ENCODE data around the gene TMEM121. TPM values are rescaled to one million over a fixed set of nuclear protein-coding genes. Genes with fewer than 3 reads are reported as not detected.
"Not testable (repeated sequence)": the region's sequence is repeated elsewhere in the genome, so short reads cannot be mapped to it uniquely, and the experiment has no call there.

Gene TMEM121
- total RNA-seq, 1 donor from 2014 or later = 9.3 TPM

- H3K27me3 ChIP-seq; intact Hi-C loops (cut with DNase I); H3K27ac ChIP-seq; H3K9me3 ChIP-seq; DNase-seq (ENCODE audit: extremely low spot score in 2 of 2); H3K4me3 ChIP-seq; H3K36me3 ChIP-seq; H3K4me1 ChIP-seq: not testable (repeated sequence)
- TF ChIP-seq CTCF (IDR thresholded peaks at IDR 0.05) = peak in 1 of 3 experiments; percentile 18
Observed at GRCh38 chr14:105558449-105559154, 32.2 kb downstream of the TMEM121 start.

- intact Hi-C loops (cut with DNase I); H3K4me1 ChIP-seq; H3K4me3 ChIP-seq; H3K36me3 ChIP-seq; H3K9me3 ChIP-seq; DNase-seq (ENCODE audit: extremely low spot score in 2 of 2); H3K27ac ChIP-seq; H3K27me3 ChIP-seq: not testable (repeated sequence)
Observed at GRCh38 chr14:105559384-105560047, 33.1 kb downstream of the TMEM121 start.

GRCh38 chr14:105560048-105560669, 33.8 kb downstream of the TMEM121 start:
- intact Hi-C loops (cut with DNase I); DNase-seq (ENCODE audit: extremely low spot score in 2 of 2); H3K9me3 ChIP-seq; H3K36me3 ChIP-seq; H3K4me1 ChIP-seq; H3K27me3 ChIP-seq; H3K27ac ChIP-seq; H3K4me3 ChIP-seq: not testable (repeated sequence)

- intact Hi-C loops (cut with DNase I); DNase-seq (ENCODE audit: extremely low spot score in 2 of 2); H3K36me3 ChIP-seq; H3K4me1 ChIP-seq; H3K27me3 ChIP-seq; H3K27ac ChIP-seq; H3K4me3 ChIP-seq; H3K9me3 ChIP-seq: not testable (repeated sequence)
Observed at GRCh38 chr14:105561345-105561744, 35.0 kb downstream of the TMEM121 start.

GRCh38 chr14:105562713-105563346, 36.4 kb downstream of the TMEM121 start:
- Histone ChIP-seq H3K27me3 (no peaks in the 10 kb centered on the region), H3K36me3 (no peaks in the 10 kb centered on the region), H3K27ac (no peak overlapping the region), H3K4me1 (no peaks in the 10 kb centered on the region), H3K9me3 (no peaks in the 10 kb centered on the region), H3K4me3 (no peak overlapping the region)
- DNase-seq (ENCODE audit: extremely low spot score in 2 of 2) = no peak
- intact Hi-C loops (cut with DNase I) = no loop called here
- TF ChIP-seq POLR2A (IDR thresholded peaks at IDR 0.05) = no peak
- TF ChIP-seq CTCF (IDR thresholded peaks at IDR 0.05) = no peak
- no peak for TF ChIP-seq POLR2AphosphoS5 (IDR thresholded peaks at IDR 0.05; ENCODE audit: insufficient read depth in 1 of 2, low read depth in 1 of 2)

- Histone ChIP-seq H3K27me3 (no peaks in the 10 kb centered on the region), H3K9me3 (no peaks in the 10 kb centered on the region), H3K36me3 (no peaks in the 10 kb centered on the region), H3K4me1 (no peaks in the 10 kb centered on the region), H3K4me3 (no peak overlapping the region), H3K27ac (no peak overlapping the region)
- DNase-seq (ENCODE audit: extremely low spot score in 2 of 2) = no peak
- intact Hi-C loops (cut with DNase I) = no loop called here
- TF ChIP-seq POLR2AphosphoS5 (IDR thresholded peaks at IDR 0.05; ENCODE audit: insufficient read depth in 1 of 2, low read depth in 1 of 2) (no peak), CTCF (IDR thresholded peaks at IDR 0.05) (no peak), POLR2A (IDR thresholded peaks at IDR 0.05) (no peak)
Observed at GRCh38 chr14:105563347-105563737, 37.0 kb downstream of the TMEM121 start.

GRCh38 chr14:105564536-105564935, 38.2 kb downstream of the TMEM121 start:
- DNase-seq (ENCODE audit: extremely low spot score in 2 of 2); H3K27ac ChIP-seq; H3K4me3 ChIP-seq; H3K27me3 ChIP-seq; intact Hi-C loops (cut with DNase I); H3K36me3 ChIP-seq; H3K9me3 ChIP-seq; H3K4me1 ChIP-seq: not testable (repeated sequence)

- H3K4me1 ChIP-seq = not testable (repeated sequence)
Observed at GRCh38 chr14:105565185-105565919, 39.0 kb downstream of the TMEM121 start.

More at GRCh38 chr14:105565185-105565919, 39.0 kb downstream of the TMEM121 start:
- H3K9me3 ChIP-seq; DNase-seq (ENCODE audit: extremely low spot score in 2 of 2); H3K27ac ChIP-seq; intact Hi-C loops (cut with DNase I); H3K27me3 ChIP-seq; H3K4me3 ChIP-seq; H3K36me3 ChIP-seq: not testable (repeated sequence)
